NCI-H1048 (cell line): ENCODE data around the gene AKAP9.
"Not testable (repeated sequence)": the region's sequence is repeated elsewhere in the genome, so short reads cannot be mapped to it uniquely, and the experiment has no call there.

ENCODE experiments used
- DNase-seq: peaks from one replicate; lab custom pipeline; 2025; lab: John Stamatoyannopoulos, UW

AKAP9 gene

GRCh38 chr7:92064438-92065029, 123.9 kb downstream of the AKAP9 start:
- DNase-seq, result no peak

GRCh38 chr7:92071032-92071431, 130.4 kb downstream of the AKAP9 start:
- no peak for DNase-seq

GRCh38 chr7:92072121-92072520, 131.5 kb downstream of the AKAP9 start:
- no peak for DNase-seq

GRCh38 chr7:92072708-92073107, 132.0 kb downstream of the AKAP9 start:
- no peak for DNase-seq

- DNase-seq, result no peak
Measured at GRCh38 chr7:92075455-92076158, 134.9 kb downstream of the AKAP9 start.

GRCh38 chr7:92076509-92076908, 135.8 kb downstream of the AKAP9 start:
- no peak for DNase-seq

GRCh38 chr7:92083922-92084321, 143.3 kb downstream of the AKAP9 start:
- not testable (repeated sequence) for DNase-seq

- no peak for DNase-seq
Measured at GRCh38 chr7:92088266-92088665, 147.6 kb downstream of the AKAP9 start.

- DNase-seq, result no peak
Measured at GRCh38 chr7:92092210-92092609, 151.5 kb downstream of the AKAP9 start.

GRCh38 chr7:92095380-92095779, 154.7 kb downstream of the AKAP9 start:
- DNase-seq, result no peak

GRCh38 chr7:92100534-92100933, 159.9 kb downstream of the AKAP9 start:
- no peak for DNase-seq

- not testable (repeated sequence) for DNase-seq
Measured at GRCh38 chr7:92102862-92103261, 162.2 kb downstream of the AKAP9 start.

GRCh38 chr7:92108821-92109220, 168.2 kb downstream of the AKAP9 start:
- no peak for DNase-seq

- DNase-seq, result no peak
Measured at GRCh38 chr7:92110857-92111256, 170.2 kb downstream of the AKAP9 start.

GRCh38 chr7:92115821-92116220, 175.2 kb downstream of the AKAP9 start:
- no peak for DNase-seq

GRCh38 chr7:92116949-92117348, 176.3 kb downstream of the AKAP9 start:
- DNase-seq, result no peak

- no peak for DNase-seq
Measured at GRCh38 chr7:92119213-92119759, 178.6 kb downstream of the AKAP9 start.

GRCh38 chr7:92121681-92122080, 181.0 kb downstream of the AKAP9 start:
- DNase-seq, result no peak

- no peak for DNase-seq
Measured at GRCh38 chr7:92131093-92131492, 190.4 kb downstream of the AKAP9 start.

- no peak for DNase-seq
Measured at GRCh38 chr7:92131764-92132330, 191.2 kb downstream of the AKAP9 start.

- no peak for DNase-seq
Measured at GRCh38 chr7:92133133-92133736, 192.6 kb downstream of the AKAP9 start.

GRCh38 chr7:92133737-92134270, 193.1 kb downstream of the AKAP9 start:
- DNase-seq, result no peak
